HG02973 (cell line): ENCODE measurements around the gene ATP2C2.
"Not testable (repeated sequence)": the region's sequence is repeated elsewhere in the genome, so short reads cannot be mapped to it uniquely, and the experiment has no call there.

ENCODE experiments used
- ATAC-seq: cut with Tn5 transposase; IDR thresholded peaks from one replicate; pipeline ENCODE4 v1.9.1; 2021; ENCODE audit warnings: moderate library complexity; ENCODE audit not compliant: unreplicated experiment

Gene ATP2C2

DNA sequence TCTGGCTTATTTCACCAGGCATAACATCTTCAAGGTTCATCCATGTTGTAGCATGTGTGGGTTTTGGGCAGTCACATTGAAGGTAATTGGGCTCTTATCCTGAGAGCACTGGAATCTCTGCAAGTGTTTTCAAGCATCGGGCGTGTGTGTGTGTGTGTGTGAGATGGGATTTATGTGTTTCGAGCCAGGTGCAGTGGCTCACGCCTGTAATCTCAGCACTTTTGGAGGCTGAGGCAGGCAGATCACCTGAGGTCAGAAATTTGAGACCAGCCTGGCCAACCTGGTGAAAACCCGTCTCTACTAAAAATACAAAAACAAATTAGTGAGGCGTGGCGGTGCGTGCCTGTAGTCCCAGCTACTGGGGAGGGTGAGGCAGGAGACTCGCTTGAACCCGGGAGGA, 27.7 kb downstream of the ATP2C2 start:
- not testable (repeated sequence) for ATAC-seq

DNA sequence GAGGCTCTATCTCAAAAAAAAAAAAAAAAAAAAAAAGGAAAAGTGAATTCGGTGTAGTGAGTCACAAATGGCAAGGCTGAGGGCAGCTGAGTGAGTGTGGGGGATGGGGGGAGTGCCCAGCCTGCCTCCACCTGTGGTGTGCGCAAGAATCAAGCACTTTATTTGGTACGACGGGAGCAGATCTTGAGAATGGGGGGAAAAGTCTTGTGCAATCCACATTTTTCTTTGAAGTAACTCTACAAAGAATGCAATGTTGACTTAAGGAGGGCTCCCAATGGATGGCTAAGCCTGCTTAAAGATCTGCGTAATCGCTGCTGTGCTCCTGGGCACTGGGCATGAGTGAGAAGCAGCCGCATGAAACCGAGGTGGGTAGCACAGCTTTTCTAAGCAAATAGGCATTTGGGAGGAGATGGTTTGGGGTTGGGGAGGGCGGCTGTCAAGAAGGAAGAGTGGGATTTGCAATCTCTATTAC, 28.2 kb downstream of the ATP2C2 start:
- no peak for ATAC-seq

DNA sequence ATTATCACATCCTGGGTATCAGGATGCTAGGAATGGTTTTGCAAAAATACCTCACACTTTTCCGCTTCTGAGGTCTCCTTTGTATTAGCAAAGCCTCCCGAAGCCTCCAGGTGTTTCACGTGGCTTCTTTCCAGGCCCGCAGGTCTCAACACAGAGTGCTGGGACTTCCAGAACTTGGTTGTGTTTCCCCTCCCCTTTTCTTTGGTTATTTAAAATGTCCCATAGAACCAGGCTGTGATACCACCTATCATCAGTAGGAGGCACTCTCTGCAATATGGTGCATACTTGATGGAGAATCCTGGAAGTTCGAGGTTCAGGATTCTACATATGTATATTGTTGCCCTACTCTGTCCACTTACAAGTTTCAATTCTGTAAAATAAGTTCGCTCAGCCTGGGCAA, 28.8 kb downstream of the ATP2C2 start:
- ATAC-seq, result no peak

DNA sequence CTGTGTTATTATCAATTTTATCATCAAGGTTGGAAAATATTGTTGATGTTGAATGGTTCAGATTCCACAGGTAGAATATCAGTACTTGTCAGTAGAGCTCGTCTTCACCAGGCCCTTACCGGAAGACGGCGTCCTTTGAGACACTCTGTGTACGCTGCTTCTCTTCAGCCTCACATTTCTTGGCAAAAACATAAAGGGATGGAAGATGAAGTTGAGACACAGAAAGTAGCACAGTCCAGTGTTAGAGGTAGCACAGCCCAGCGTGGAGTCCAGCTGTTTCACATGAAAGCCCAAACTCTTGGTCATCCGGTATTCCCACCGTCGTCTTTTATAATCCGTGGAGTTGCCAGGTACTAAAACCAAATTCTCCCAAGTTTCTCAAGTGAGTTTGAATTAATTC, 30.4 kb downstream of the ATP2C2 start:
- ATAC-seq, result no peak

DNA sequence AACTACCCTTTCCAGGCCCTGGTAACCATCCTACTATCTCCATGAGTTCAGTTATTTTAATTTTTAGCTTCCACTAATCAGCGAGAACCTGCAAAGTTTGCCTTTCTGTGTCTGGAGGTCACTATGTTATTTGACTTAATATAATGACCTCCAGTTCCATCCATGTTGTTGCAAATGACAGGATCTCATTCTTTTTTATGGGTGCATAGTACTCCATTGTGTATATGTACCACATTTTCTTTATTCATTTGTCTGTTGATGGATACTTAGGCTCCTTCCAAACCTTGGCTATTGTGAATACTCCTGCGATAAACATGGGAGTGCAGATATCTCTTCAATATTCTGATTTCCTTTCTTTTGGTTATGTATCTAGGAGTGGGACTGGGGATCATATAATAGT, 31.6 kb downstream of the ATP2C2 start:
- ATAC-seq, result not testable (repeated sequence)

DNA sequence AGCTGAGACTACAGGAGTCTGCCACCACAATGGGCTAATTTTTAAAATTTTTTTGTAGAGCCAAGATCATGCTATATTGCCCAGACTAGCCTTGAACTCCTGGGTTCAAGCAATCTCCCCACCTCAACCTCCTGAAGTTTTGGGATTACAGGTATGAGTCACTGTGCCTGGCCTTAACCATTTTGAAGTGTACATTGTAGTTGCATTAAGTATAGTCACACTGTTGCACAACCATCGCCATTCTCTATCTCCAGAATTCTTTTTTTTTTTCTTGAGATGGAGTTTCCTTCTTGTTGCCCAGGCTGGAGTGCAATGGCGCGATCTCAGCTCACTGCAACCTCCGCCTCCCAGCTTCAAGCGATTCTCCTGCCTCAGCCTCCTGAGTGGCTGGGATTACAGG, 35.1 kb downstream of the ATP2C2 start:
- ATAC-seq, result not testable (repeated sequence)

DNA sequence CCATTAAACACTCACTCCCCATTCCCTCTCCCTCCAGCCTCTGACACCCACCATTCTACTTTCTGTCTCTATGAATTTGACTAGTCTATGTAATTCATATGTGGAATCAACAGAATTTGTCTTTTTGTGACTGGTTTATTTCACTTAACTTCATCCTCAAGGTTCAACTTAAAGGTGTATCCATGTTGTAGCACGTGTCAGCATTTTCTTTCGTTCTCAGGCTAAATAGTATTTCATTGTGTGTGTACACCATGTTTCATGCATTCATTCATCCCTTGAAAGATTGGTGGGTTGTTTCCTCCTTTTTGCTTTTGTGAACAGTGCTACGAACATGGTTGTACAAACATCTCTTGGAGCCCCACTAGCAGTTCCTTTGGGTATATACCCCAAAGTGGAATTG, 36.0 kb downstream of the ATP2C2 start:
- ATAC-seq, result no peak

DNA sequence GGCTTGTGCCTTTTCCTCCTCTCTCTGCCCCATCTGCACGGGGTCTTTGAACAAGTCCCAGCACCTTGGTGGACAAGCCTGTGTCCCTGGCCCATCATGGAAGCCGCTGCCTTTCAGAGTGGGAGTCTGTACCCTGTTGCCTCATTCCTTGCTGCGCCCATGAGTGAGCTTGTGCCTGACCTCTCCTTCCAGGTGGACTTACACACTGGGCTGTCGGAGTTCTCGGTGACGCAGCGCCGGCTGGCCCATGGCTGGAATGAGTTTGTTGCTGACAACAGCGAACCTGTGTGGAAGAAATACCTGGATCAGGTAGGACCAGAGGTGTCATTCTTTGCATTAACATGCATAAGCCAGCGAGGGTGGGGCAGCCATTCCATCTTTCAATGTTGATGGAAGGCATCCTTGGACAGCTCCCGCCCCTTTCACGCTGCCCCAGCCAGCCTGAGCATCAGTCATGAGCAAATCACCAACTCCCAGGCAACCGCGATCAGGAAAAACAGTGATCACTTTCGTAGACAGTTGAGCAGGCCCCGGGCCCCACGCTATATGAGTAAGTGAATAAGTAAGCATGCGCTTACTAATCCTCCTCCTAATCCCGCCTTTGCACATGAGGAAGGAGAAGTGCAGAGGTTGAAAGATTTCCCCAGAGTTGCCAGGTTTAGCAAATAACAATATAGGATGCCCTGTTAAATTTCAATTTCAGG, 36.8 kb downstream of the ATP2C2 start:
- ATAC-seq, result no peak

DNA sequence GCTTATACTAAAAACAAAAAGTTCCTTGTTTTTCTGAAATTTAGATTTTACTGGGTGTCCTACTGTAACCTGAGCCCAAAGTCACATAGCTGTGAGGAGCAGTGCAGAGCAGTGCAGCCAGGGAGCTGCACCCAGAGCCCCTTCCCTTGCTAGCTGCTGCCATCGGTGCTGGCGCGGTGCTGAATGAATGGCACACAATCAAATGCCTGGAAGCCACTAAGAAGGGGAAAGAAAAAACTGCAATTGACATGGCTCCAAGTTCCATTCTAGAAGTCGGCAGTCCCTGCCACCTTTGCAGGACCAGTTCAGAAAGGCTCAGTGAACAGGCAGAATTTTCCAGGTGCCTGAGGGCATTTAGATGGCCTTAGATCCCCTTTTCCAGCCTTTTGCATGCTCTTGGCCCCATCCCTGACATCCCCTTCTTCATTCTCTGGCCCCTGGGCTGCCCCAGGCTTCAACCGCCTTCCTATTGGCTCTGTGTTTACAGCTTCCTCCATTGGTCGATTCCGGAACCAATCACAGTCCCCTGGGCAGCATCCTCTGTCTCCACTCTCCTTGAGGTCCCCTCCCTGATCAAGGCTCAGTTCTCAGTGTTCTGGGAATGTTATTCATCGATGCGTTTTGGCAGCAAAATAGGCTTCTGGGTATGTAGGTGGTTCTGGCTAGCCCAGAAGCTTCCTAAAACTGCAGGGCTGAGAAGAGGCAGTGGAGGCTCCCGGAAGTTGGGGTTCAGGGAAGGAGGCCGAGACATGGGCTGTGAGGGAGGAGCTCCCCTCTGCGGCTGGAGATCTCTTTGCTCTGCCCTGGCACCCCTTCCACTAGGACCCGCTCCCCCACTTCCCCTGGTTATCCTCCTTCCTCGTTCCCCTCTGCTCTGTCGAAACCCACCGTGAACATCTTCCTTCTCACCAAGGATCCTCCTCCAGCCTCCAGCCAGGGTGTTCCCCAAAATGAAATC, 37.9 kb downstream of the ATP2C2 start:
- no peak for ATAC-seq

DNA sequence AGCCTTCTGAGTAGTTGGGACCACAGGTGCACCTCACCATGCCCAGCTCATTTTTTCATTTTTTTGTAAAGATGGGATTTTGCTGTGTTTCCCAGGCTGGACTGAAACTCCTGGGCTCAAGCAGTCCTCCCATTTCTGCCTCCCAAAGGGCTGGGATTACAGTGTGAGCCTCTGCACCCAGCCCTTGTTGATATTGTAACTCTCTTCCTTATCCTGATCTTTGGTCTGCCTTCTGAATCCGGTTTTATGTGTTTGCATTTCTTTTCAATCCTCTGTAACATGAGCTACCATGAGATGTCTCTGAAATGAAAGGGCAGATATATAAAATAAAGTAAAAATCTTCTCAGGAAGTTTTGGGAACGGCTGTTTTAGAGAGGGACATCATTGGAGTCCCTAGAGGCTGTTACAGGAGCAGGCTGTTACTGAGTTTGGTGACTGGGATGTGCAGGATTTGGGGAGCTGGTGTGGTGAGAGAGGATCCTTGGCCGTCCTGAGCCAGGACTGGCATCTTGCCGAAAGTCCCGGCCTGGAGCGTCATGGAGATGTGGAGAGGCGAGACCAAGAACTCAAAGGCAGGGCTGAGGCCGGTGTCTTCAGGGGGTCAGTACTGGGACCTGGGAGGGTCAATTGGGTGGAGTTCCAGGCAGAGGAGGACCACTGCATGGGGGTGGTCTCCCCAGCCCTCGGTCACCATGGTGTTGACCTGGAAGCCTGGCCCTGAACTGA, 39.4 kb downstream of the ATP2C2 start:
- no peak for ATAC-seq

DNA sequence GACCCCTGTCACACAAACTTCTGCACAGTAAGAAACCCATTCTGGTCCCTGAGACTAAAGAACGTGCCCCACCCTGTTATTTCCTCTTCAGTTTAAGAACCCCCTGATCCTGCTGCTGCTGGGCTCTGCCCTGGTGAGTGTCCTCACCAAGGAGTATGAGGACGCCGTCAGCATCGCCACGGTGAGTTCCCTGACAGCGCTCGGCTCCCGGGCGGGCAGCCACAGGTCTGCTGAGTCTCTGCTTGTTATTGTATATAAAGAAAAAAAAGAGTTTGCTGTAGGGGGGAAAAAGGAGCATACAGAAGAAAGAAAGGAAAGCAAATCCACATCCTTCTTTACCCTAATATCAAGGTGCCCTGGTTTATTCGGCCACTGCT, 40.0 kb downstream of the ATP2C2 start:
- ATAC-seq, result no peak

DNA sequence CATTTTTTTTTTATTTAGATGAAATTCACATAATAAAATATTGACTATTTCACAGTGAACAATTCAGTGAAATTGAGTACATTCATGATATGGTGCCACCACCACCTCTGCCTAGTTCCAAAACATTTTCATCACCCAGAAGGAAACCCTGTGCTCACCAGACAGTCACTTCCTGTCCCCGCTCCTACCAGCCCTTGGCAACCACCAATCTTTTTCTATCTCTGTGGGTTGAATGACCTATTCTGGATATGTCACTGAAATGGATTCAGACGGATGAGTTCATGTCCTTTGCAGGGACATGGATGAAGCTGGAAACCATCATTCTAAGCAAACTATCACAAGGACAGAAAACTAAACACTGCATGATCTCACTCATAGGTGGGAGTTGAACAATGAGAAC, 40.5 kb downstream of the ATP2C2 start:
- ATAC-seq, result no peak

DNA sequence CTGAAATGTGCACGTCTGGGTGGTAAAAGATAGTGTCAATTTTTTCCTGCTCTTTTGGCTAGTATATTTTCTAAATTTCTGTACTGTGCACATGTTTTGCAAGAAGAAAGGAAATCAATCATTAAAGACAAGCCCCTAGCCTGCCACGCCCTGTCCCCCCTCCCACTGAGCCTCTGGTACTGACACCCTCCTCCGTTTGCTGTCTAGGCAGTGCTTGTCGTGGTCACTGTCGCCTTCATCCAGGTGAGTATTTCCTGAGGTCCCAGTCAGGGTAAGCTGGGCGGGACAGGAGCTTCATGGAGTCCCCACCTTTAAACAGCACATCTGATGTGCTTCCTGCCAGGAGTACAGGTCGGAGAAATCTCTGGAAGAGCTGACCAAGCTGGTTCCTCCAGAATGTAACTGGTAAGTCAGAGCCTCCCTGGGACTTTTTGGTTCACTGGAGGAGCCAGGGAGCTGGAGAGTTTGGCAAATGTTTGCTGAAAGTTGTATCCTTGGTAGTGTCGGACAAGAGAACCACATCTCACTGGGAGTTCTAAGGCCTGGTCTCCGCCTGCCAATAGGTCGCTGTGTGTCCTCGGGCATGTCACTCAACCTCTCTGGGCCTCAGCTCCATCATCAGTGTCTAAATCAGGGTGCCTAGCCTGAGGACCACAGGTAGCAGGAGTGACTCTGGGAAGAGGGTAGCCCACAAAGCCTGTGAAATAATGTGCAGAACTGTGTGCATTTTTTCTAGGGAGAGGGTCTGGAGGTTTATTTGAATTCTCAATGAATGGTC, 42.2 kb downstream of the ATP2C2 start:
- no peak for ATAC-seq

DNA sequence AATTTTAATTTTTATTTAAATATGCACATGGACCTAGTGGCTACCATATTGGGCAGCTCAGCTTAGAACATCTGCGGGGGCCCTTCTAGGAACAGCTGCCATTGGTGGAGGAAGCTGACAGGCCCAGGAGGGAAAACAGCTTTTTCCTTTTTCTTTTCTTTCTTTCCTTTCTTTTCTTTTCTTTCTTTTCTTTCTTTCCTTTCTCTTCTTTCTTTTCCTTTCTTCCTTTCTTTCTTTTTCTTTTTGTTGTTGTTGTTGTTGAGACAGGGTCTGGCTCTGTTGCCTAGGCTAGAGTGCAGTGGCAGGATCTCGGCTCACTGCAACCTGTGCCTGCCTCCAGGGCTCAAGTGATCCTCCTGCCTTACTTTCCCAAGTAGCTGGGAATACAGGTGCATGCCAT, 43.4 kb downstream of the ATP2C2 start:
- no peak for ATAC-seq

DNA sequence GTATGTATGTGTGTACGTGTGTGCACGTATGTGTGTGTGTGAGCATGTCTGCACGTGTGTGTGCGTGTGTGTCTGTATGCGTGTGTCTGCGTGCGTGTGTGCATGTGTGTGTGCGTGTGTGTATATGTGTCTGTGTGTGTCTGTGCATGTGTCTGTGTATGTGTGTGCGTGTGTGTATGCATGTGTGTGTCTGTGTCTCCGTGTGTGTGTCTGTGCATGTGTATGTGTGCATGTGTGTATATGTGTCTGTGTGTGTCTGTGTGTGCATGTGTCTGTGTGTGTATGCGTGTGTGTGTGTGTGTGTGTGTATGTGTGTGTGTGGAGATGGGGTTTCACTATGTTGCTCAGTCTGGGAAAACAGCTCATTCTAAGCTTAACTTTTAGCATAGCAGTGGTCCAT, 43.9 kb downstream of the ATP2C2 start:
- no peak for ATAC-seq

DNA sequence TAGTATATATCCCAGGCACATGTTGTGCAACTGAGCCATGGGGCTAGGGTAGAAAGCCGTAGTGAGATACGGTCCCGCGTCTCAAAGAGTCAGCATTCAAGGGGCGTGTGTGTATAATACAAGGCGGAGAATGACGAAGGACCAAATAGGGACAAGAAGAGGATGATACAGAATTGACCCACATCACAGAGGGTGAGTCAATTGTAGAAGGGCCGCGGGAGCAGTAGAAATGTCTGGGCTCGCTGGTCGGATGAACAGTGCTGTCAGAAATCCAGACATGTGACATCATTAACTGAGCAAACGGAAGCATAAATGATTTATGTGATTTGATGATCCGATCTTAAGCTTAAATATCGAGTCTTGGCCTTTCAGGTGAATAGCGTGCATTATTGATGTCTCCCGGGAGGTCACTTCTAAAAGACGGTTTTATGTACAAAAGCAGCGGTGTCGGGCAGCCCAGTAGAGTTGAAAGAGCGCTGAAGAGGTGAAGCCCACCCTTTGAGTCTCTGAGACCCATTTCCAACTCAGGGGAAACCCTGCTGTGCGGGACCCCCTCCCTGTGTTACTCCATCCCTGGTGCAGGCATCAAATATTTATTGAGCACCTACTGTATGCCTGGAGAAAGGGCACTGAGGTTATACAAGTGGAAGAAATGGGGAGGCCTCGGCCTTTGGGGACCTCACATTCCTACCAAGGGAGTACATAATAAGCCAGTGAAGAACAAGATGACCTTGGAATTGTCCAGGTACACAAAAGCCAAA, 45.1 kb downstream of the ATP2C2 start:
- no peak for ATAC-seq

DNA sequence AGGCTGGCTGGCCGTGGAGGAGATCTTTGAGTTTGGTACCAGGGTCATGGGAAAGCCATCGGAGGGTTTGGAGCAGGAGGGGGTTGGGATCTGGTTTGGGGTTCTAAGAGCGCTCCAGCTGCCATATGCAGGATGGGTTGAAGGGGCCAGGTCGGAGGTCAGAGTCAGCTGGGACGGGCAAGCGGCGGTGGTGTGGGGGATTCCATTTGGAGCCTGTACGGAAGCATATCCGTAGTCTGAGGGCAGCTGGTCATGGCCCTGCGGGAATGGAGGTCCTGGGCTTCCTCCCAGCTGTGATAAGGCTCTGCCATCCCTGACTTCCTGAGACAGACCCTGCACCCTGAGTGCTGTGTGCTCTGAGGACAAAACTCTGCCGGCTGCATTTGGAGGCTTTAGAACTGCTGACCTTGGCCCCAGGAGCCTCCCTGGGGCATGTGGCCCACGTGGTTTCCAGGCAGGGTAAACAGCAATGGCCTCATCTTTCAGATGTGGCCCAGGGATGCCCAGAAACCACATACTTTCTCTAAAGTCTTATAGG, 46.5 kb downstream of the ATP2C2 start:
- ATAC-seq, result no peak

DNA sequence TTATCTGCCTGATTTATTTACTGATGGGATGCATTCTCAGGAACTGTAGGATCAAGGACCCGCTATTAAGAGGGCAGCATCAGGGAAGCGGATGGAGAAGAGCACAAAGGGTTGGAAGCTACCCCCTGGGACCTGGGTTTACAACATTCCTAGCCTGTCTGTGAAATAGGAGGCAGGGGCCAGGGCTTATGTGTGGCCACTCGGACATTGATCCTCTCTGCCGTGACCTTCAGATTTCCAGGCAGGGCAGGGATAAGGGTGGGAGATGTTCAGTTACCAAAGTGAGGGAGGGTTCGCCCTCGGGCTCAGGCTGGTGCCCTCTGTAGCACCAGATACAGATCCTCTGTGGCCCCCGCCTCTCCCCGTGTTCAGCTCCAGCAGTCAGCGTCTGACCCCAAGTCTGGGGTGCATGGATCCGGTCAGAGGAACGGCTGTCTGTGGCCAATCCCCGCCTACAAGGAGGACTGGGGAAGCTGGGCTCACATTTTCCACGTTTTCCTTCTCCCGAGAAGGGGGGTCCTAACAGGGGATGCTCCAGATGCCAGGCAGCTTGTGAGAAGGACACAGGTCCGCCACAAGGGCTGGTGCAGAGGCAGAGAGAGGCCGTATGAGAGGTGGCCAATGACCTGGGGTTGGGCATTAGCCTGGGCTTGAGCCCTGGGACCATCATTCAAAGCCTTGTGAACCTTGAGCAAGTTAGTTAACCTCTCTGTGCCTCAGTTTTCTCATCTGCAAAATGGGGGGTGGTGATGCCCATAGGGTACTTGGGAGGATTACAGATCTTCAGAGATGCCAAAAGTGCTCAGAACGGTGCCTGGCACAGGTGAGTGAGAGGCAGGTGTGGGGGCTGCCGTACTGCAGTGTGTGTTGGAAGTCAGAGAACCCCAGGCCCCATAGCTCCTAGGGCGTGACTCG, 48.3 kb downstream of the ATP2C2 start:
- ATAC-seq, result no peak
